Esophagus squamous epithelium (tissue), 4 donors: ENCODE data around the gene ACAT2.
"Not testable (repeated sequence)": the region's sequence is repeated elsewhere in the genome, so short reads cannot be mapped to it uniquely, and the experiment has no call there.

Experiments used
- CTCF ChIP-seq, 6 experiments: fragments of 450-650 bp in 4 of 6; fragments of 200-600 bp in 2 of 6; sonication (generic) in 2 of 6; IDR thresholded peaks; one replicate each; pipeline ENCODE4 v1.5.1; 2016 to 2019; ENCODE audit warnings: antibody characterized with exemption in 6 of 6, mild to moderate bottlenecking in 4 of 6, moderate library complexity in 4 of 6
- POLR2A ChIP-seq, 4 donors: fragments of 450-650 bp; IDR thresholded peaks; one replicate each; pipeline ENCODE4 v1.6.1; 2017; ENCODE audit warnings: antibody characterized with exemption in 4 of 4, mild to moderate bottlenecking in 4 of 4, moderate library complexity in 3 of 4

- TF ChIP-seq CTCF, POLR2A (IDR thresholded peaks at IDR 0.05): not testable (repeated sequence)
These were observed 36.6 kb upstream of the ACAT2 start for GRCh38 chr6:159725208-159725607.
